ENCODE data around the gene TBC1D22A.

GRCh38 chr22:46752286-46752987 is 10.0 kb upstream of the TBC1D22A start:
- no peak for TF ChIP-seq CTCF (IDR thresholded peaks at IDR 0.05; ENCODE audit: low read length)
- TF ChIP-seq EZH2 (optimal IDR thresholded peaks at IDR 0.05; ENCODE audit: low read depth, low read length): no peak
- TF ChIP-seq EZH2phosphoT487 (IDR thresholded peaks at IDR 0.05; ENCODE audit: low read length): no peak
